ENCODE results near the gene E2F3.

Gene E2F3

DNA sequence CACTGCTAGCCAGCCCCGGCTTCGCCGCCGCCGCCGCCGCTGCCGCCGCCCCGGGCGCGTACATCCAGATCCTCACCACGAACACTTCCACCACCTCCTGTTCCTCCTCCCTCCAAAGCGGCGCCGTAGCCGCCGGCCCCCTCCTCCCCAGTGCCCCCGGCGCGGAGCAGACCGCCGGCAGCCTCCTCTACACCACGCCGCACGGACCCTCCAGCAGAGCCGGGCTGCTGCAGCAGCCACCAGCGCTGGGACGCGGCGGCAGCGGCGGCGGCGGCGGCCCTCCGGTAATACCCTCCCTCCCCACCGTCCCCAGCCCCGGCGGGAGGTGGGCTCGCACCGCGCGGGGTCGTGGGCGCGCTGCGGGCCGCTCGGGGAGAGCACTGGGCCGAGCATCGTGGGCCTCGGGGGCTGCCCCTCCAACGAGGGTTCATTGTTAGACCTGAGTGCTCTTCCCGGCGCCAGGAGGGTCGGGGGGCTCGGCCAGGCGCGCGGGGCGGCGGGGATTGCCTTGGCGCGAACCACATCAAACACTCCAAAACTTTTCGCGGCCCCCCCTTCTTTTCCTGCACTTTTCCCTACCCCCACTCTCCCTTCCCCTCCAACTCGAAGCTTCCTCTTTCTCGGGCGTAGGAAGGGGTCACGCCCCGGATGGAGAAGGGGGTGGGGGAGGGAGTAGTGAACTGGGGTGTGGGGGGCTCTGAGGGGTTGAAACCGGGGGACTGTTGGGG lies 827 bp downstream of the E2F3 start:
- DNase-seq = peak; percentile 77

DNA sequence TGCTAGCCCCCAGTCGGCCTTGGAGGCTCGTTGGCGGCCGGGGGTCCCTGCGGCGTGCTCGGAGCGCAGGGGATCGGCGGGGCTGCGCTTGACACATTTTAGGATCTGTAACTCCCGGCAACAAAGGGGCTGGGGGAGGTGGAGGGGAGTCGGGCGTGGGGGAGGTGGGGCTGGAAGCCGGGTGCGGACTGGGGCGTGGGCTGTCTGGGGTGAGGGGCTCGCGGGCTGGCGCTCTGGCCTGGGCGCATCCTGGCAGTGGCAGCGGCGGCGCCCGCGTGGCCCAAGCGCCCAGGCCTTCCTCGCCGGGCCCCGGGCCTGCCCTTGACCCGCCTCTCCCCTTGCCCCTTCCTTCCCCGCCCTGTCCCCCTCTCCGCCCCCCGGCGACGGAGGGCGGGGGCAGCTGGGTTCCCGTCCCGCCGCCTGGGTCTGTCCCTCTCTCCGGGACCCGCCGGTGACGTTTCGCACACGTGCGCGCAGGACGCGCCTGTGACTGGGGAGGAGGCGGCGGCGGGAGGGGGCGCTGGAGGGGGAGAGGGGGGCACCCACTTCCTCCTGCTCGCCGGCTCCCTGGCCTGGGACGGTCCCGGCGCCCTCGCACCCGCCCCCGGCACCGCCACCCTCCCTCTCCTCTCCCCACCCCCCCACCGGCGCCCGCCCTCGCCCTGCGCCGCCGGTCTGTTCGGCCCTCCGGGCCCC lies 1.5 kb downstream of the E2F3 start:
- DNase-seq = peak; percentile 94

DNA sequence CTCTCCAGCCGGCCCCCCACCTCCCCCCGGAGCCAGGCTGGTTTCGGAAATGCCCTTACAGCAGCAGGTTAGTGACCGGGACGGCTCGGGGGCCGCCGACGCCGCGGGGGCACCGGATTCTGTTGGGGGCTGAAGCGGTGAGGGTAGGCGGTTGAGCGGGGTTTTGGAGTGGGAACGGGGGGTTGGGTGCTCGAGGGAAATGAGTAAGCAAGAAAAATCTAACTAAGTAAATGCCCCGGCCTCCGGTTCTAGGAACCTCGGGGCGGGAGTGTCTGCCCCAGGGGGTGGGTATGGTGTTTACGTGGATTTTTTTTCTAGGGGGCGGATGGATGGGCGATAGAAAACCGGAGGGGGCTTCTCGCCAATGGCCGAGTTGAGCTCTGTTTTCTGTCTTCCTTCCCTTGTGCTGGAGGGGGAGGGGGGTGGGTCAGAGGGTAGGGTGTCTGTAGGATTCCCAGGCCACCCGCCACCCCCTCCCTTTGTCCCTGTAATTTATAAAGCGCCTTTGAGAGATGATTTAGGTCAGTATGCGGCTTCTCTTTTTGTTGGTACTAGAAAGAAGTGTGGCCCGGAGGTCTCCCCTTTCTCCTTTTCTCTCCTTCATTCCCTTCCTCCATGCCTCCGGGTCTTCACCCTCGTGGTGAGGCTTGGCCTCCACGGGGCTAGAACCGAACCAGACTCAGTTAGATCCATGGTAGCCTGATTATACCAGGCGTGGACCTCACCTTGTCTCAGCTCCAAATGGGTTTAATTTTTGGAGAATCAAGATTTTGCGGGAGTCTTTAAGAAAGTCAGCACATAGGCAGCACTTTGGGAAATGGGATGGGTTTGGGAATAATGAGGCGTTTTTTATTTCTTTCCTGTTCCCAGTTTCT lies 2.3 kb downstream of the E2F3 start:
- DNase-seq = peak; percentile 87

DNA sequence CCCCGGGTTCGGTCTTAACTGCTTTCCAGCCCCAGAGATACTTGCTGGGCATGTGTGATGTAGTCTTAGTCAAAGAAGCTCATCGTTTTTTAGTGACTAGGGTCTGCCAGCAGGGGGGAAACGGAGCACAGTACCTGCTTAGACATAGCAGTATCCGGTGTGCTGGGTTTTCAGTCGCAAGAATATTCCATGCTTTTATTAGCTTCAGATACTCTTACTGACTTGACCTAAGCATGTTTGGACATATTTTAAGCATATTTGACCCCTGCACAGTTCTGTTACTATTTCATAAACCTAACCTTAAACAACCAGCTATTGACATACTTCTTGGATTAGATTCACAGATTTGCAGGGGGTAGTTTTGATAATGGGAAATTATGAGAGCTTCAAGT lies 3.0 kb downstream of the E2F3 start:
- DNase-seq = peak; percentile 80

DNA sequence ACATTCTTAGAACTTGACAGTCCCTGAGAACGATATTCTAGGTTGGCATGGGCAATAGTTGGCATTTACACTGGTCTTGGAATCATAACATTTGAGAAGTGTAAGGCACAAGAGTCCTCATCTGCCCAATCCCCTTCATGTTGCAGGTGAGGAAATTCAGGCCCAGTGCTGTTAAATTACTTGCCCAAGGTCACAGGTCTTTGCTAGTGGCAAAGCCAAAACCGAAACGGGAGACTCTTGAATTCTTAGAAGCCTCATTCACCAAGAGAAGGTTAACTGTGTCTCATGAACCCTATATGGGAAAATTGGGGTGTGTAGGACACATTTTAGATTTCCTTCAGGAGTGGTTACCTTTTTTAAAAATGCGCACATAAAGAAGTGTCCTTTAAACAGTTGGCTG lies 7.2 kb downstream of the E2F3 start:
- no peak for DNase-seq

- DNase-seq = no peak
These were observed 7.8 kb downstream of the E2F3 start for GRCh38 chr6:20409427-20409971.

DNA sequence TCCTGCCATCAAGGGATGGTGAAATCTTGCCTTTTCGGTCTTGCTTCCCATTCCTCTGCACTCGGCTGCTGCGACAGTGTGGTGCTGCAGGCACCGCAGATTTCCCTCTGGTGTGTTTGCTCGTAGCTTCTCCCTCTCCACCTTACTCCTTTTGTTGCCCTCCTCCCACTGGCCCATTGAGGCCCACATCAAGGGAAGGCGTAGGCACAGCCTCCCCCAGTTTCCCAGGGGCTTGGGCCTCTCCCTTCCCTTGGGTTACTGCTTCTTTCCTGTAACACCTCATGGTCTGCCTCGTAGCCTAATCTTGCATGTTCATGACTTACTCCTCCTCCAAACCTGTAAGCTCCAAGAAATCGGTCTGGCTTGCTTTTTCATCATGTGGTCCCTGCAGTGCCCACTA lies 9.9 kb downstream of the E2F3 start:
- DNase-seq = no peak

DNA sequence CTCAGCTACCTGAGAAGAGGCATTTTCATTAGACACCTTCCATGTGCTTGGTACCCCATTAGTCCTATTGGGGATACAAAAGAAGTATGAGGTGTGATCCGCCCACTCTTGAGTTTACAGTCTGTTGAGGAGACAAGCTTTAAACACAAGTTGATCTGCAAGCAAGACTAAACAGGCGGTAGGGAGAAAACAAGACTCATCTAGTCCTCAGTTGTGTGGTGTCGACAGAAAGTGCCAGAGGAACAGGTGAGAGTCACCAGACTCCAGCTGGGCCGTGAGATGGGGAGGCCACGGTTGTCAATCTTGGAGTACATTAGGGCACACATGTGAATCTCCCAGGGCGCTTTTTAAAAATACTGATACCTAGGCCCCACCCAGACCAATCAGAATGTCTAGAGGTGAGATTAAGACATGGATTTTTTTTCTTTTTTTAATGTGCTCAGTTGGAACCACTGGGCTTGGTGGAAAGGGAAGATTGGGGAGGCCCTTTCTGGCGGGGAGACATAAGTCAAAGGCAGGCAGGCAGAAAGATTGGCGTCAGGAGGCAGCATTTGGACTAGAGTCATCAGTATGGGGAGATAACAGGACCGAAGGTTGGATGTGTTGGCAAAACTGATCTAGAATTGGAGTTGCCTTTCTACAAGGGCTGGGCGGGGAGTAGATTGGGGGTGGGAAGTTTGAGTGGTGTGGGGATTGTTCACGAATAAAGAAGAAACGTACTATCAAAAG lies 10.4 kb downstream of the E2F3 start:
- DNase-seq = no peak

DNA sequence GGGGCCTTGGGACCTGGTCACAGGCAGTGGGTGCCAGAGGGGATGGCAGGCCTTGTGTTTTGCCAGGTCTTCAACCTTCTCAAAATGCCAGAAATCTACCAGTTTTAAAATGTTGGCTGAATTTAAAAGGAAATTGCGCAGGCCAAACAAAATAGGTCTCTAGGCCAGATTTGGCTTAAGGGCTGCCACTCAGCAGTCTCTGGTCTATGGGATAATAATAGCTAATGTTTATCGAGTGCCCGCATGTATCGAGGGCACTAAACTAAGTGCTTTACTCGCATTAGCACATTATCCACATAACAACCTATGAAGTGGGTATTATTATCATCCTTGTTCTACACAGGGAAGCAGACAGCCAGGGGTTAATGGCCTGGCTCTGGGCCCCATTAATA lies 11.0 kb downstream of the E2F3 start:
- DNase-seq = no peak

DNA sequence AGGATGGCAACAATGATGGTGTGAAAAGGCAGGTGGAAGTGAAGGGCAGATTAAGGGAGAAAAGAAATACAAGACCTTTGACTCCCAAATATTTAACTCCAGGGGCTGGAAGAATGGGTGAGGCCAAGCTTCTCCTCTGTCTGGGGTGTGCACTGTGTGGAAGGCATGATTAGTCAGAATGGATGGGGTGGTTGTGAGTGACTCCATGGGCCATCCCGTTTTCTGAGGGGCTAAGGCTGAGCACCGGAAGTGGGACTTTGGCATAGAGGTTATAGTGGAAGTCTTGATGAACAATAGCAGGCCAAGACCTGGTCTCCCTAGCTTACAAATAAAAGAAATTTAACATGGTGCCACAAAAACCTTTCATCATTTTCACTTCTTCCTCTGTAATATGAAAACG lies 12.1 kb downstream of the E2F3 start:
- no peak for DNase-seq

DNA sequence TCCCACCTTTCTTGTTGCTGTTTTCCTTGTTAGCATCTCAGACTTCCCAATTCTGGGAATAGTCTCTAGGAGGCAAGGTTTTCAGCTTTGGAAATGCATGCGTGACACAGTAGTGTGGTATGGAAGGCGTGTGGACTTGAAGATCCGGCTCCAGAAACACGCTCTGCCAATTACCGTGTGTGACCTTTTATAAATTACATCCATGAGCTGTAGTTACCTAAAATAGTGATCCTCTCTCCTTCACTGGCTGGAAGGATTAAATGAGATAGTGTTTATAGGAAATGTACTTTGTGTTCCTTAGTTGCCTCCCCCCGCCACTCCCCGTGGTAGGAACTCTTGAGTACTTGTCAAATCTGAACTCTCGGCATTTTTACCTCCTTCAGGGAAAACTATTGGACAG lies 13.0 kb downstream of the E2F3 start:
- no peak for DNase-seq

GRCh38 chr6:20415304-20415703 lies 13.6 kb downstream of the E2F3 start:
- DNase-seq = no peak

DNA sequence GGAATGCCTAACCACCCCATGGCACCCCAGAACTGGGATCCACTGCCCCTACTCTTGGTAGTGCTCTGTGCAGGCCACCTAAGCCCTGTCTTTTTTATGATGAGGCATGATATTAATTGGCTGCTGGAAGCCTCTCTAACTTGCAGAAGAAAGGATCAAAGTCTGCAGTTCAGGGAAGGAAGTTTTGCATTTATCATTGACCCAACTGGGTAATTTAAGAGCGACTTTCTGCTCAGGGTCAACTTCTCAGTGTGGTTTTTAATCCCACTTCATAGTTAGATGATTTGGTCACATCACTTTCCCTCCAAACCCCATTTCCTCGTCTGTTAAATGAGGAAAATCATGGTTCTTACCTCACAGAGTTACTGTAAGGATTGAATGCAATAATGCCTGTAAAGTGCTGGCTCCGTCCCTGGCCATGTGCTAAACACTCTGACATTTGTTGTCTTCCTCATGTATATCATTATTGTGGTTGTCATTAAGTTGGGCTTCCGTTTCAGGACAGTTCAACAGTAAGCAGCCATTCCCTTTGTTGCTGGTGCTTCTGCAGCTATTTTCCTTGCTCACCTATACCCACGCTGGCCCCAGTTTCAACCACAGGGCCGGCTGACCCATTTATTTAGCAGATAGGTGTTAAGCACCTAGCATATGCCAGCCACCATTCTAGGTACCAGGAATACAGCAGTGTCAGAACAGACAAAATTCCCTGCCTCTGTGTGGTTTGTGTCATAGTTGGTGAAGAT lies 14.2 kb downstream of the E2F3 start:
- no peak for DNase-seq

- DNase-seq = peak; percentile 5
These were observed 15.1 kb downstream of the E2F3 start for GRCh38 chr6:20416567-20417345.

DNA sequence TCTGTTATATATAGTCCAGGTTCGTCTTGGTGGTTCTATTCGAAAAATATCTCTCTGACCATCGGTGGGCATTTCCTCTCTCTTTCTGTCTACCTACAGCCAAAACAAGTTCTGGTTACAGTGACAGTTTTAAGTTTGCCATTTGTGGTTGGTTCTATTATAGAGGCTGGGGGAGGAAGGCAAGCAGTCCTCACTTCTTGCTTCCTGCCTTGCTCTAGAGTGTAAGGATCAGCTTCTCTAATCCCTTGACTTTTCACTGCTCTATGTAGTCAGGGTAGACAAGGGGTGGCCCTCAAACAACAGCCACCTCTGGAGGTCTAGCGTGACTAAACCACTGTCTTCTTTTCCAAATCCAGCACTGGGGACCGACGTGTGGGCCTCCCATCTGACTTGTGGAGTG lies 16.1 kb downstream of the E2F3 start:
- DNase-seq = no peak

GRCh38 chr6:20426177-20427082 lies 24.8 kb downstream of the E2F3 start:
- no peak for DNase-seq

DNA sequence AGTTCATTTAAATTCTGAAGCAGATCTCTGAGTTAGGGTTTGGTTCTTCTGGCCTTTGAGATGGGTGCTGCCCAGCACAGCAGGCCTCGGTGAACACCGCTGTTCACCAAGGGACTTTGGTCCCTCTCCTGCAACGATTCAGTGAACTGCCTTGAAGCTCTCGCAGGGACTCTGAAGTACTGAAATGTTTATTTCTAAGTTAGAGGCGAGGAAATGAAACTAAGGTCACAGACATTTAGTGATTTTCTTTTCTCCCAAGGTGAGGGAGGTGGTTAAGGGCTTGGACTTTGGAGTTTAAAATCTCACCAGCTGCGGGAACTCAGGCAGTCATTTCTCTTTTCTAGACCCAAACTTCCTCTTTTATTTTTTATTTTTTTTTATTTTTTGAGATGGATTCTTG lies 26.2 kb downstream of the E2F3 start:
- DNase-seq = no peak

DNA sequence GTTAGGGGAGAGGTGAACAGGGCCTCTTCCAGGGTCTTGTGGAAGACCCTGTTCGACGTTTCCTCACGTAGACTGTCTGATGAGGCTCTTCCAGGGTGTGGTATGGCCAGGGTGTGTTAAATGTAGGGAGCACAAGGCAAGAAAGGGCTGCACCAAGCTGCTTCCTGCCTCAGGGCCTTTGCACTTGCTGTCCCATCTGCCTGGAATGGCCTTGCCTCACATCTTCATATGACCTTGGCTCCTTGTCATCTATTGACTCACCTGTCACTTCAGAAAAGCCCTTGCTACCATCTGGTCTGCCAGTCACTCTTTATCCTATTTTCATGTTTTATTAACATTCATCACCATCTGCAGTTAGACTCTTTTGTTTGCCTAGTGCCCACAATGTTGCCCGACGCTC lies 31.0 kb downstream of the E2F3 start:
- no peak for DNase-seq

- DNase-seq = no peak
These were observed 31.6 kb downstream of the E2F3 start for GRCh38 chr6:20433321-20433720.

DNA sequence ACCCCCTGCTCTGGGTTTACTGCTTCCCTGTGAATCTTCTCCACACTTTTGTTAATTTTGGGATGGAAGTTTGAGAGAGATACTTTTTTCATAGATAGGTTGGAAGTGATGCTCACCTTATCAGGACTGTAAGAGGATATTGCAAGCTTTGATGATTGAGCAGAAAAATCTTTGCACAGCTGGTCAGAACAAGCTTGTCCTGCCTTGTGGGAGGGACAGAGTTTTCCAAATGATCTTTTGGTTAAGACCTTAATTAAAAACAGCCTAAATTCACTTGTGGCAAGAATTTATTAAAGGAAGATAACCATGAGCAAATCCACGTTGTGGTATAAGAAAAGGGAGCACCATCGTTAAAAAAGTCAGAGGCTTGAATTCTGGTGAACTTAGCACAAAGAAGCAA lies 32.2 kb downstream of the E2F3 start:
- DNase-seq = no peak
